Stimulated activated CD4-positive, alpha-beta T cell treated with anti-CD3 and anti-CD28 coated beads, Interleukin-1b, Interleukin-23, amount 100 ng/mL, for 1 hour (primary cell): ENCODE results near the gene KRTAP10-7.
"Not testable (repeated sequence)": the region's sequence is repeated elsewhere in the genome, so short reads cannot be mapped to it uniquely, and the experiment has no call there.

Source experiments
- DNase-seq, 2 donors: peaks; one replicate each; pipeline ENCODE4 v3.0.0-alpha.2; 2020; ENCODE audit warnings: low read depth in 2 of 2

The KRTAP10-7 gene

DNA sequence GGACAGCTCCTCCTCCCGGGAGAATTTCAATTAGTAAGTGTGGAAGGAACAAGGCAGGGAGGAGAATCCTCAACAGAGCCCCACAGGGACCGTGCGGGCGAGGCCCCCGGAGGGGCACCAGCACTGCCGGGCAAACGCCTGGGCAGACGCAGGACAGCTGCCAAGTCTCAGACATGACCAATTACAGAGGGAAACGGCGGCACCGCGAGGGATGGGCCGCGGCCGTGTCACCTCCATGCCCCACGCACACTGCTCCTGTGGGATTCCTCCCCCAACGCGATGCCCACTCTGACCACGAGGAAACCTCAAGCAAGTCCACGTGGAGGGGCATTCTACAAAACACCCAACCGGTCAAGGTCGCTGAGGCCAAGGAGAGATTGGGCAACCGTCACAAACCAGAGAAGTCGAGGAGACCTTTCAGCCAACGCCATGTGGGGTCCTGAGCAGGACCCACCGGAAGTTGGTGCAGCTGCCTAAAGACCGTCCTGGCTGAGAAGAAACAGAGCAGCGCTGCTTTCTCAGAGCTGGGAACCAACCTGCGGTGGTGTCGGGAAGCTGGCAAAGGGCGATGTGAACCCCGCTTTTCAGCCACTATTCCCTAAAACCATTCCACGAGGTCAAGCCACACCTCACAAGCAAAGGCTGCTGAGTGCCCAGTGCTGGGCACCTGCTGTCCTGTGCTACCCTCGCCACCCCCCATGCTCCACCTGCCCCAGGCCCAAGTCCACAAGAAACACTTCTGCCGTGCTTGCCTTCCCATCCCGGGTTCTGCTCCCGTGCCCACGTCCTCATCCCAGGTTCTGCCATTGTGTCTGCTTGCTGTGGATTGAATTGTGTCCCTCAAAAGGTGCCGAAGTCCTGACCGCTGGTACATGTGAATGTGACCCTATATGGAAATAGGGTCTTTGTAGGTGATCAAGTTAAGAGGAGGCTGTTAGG lies 28.3 kb upstream of the KRTAP10-7 start:
- DNase-seq = no peak

DNA sequence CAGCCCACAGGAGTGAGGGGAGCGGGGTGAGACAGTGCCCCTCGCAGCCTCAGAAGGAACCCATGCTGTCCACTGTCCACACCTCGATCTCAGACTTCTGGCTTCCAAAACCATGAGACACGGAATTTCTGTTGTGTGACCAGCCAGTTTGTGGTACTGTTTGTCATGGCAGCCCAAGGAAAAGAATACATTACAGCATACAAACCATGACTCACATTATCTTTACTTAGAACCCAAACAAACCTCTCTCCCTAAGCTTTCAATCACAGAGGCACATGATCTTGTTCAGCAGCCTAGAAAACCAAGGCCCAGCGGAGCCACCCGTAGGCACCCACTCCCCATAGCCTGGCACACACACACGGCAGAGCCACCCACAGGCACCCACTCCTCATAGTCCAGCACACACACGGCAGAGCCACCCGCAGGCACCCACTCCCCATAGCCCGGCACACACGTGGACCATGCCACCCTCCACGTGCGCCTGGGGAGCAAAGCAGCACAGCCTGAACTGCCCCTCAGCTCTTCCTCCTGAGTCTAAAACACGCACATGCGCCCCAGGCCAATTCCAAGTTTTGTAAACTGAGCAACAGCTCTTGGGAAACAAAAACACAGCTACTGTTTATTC lies 27.3 kb upstream of the KRTAP10-7 start:
- DNase-seq = no peak

DNA sequence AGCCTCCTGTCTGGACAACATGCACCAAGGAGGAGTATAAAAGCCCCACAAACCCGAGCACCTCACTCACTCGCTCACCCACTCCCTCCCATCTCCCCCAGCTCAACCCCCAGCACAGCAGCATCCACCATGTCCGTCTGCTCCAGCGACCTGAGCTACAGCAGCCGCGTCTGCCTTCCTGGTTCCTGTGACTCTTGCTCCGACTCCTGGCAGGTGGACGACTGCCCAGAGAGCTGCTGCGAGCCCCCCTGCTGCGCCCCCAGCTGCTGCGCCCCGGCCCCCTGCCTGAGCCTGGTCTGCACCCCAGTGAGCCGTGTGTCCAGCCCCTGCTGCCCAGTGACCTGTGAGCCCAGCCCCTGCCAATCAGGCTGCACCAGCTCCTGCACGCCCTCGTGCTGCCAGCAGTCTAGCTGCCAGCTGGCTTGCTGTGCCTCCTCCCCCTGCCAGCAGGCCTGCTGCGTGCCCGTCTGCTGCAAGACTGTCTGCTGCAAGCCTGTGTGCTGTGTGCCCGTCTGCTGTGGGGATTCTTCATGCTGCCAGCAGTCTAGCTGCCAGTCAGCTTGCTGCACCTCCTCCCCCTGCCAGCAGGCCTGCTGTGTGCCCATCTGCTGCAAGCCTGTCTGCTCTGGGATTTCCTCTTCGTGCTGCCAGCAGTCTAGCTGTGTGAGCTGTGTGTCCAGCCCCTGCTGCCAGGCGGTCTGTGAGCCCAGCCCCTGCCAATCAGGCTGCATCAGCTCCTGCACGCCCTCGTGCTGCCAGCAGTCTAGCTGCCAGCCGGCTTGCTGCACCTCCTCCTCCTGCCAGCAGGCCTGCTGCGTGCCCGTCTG lies 26.6 kb upstream of the KRTAP10-7 start, which contains the start of gene KRTAP10-4:
Gene KRTAP10-4, plus strand, starts transcription at position 100 of the 827 bp plus-strand sequence. Its CDS starts 30 bp downstream, at position 130.
- not testable (repeated sequence) for DNase-seq

DNA sequence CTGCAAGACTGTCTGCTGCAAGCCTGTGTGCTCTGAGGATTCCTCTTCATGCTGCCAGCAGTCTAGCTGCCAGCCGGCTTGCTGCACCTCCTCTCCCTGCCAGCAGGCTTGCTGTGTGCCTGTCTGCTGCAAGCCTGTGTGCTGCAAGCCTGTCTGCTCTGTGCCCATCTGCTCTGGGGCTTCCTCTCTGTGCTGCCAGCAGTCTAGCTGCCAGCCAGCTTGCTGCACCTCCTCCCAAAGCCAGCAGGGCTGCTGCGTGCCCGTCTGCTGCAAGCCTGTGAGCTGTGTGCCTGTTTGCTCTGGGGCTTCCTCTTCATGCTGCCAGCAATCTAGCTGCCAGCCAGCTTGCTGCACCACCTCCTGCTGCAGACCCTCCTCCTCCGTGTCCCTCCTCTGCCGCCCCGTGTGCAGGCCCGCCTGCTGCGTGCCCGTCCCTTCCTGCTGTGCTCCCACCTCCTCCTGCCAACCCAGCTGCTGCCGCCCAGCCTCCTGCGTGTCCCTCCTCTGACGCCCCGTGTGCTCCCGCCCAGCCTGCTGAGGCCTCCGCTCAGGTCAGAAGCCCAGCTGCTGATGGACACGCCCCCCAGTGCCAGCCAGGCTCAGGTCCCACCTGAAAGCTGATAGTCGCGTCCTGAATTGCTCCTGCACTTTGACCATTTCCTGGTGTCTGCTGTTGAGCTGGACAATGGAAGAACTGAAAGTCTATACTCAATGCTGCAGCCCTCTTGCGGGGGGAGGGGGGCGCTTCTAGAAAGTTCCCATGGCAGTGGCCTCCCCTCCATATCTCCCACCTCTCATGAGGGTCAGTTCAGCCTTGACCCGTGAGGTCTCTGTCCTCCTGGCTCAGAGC lies 25.7 kb upstream of the KRTAP10-7 start:
- no peak for DNase-seq

DNA sequence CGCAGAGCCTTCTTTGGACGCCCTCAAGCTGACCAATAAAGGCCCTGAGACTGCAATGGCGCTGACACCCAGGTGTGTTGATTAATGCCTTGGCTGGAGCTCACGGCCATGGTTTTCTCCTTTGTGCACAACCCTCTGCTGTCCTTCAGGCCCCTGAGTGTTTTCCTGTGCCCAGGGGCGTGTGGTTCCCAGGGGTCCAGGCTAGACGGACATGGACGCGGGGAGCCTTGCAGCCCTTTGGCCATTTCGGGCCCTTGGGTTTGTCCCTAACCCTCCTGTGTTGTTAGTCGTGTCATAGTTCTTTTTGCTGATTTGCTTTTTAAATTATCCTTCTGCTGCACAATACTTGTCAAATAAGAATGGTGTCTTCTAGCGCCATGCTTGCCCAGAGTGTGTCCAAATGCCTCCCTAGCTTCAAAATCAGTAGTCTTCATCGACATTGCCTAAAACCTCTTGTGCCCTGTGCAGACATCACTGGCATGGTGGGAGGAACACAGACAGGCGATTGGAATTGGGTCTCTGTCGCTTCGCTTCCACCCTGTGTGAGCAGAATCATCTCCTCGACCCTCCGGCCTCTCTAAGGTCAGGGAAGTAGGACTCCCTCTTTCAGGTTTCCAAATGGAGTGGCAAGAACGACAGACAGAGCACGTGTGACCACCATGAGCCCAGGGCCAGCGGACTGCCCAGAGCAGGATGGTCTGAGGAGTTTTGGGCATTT lies 24.9 kb upstream of the KRTAP10-7 start:
- DNase-seq = no peak

DNA sequence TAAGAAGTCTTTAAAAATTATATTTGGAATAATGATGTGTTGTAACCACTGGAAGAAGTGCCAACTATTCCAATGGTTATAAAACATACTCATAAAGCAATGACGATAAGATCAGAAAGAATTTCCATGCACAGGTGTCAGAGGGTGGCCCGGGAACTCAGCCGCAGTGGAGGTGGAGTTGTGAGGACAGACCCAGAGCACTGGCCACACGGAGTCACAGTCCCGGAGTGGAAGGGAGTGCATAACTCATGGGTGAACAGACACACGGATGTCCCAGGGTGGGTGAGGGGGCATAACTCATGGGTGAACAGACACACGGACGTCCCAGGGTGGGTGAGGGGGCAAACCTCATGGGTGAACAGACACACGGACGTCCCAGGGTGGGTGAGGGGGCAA lies 24.4 kb upstream of the KRTAP10-7 start:
- no peak for DNase-seq

DNA sequence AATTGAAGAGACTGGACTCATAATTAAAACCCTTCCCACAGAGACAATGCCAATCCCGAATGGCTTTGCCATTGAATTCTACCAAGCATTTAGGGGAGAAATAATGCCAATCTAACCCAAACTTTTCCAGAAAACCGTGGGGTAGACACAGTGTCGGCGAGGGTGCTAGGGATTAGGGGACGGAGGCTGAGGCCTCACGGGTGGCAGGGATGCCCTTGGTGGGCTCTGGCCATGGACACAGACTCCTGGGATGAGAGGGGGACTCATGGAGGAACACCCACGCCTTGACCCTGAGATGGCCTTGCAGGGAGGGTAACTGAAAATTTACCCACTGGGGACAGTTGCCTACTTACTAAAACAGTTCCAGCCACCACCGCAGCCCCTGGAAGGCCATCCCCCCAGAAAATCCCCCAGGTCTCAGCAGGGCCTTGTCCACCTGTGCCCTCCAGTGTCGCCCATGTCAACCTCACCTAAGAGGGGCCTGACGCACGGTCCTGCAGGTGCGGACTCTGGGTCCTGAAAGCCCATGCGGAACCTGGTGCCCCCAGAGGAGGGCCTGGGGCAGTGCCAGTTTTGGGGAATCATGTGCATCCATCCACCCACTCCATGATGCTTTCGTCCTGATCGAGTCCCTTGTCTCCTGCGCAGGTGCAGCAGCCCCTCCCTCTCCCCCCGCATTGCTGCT lies 21.9 kb upstream of the KRTAP10-7 start:
- DNase-seq = no peak

DNA sequence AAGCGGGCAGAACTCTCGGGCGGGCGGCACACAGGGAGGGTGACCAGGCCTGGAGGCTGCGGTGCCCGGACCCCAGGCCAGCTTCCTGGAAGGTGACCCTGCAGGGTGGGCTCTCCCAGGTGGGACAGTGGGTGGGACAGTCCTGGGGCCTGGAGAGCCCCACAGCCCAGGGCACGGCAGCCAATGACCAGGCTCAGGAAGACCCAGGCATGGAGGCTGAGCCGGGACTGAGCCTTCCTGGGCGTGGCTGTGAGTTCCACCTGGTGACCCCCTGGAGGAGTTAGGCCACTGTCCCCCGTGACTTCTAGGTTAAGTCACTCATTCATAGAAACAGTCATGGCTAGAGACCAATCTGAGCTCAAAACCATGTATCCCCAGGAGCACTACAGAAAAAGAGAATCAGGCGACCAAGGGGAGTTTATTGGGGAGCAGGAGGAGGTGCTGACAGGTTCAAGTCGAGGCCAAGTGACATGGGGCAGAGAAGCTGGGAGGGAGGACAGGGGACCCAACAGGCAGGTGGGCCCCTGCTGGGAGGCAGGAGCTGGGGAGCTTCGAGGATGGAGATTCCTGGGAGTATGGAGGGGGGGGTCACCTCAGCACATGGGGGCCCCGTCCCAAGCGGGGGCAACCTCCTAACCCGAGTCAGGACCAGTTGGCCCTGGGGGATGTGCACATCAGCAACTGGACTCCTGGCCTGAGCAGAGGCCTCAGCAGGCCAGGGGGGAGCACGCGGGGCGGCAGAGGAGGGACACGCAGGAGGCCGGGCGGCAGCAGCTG lies 21.2 kb upstream of the KRTAP10-7 start:
- no peak for DNase-seq

DNA sequence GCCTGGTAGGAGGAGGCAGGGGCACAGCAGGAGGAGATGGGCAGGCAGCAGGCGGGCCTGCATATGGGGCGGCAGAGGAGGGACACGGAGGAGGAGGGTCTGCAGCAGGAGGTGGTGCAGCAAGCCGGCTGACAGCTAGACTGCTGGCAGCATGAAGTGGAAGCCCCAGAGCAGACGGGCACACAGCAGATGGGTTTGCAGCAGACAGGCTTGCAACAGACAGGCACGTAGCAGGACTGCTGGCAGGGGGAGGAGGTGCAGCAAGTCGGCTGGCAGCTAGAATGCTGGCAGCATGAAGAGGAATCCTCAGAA lies 20.6 kb upstream of the KRTAP10-7 start:
- DNase-seq = no peak

DNA sequence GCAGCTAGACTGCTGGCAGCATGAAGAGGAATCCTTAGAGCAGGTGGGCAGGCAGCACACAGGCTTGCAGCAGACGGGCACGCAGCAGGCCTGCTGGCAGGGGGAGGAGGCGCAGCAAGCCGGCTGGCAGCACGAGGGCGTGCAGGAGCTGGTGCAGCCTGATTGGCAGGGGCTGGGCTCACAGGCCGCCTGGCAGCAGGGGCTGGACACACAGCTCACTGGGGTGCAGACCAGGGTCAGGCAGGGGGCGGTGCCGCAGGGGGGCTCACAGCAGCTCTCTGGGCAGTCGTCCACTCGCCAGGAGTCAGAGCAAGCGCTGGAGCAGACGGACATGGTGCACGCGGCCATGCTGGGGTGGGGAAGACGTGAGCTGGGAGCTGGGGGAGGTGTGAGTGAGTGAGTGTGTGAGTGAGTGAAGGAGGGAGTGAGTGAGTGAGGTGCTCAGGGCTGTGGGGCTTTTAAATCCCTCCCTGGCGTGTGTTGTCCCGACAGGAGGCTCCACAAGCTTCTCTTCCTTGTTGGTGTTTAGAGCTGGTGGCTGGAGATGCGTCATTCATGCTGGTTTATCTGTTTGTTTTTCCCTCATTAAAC lies 20.1 kb upstream of the KRTAP10-7 start, which contains the start of gene KRTAP10-5:
Gene KRTAP10-5, minus strand, starts transcription at position 374 of the 591 bp plus-strand sequence. Its CDS starts 26 bp downstream, at position 348.
- not testable (repeated sequence) for DNase-seq

DNA sequence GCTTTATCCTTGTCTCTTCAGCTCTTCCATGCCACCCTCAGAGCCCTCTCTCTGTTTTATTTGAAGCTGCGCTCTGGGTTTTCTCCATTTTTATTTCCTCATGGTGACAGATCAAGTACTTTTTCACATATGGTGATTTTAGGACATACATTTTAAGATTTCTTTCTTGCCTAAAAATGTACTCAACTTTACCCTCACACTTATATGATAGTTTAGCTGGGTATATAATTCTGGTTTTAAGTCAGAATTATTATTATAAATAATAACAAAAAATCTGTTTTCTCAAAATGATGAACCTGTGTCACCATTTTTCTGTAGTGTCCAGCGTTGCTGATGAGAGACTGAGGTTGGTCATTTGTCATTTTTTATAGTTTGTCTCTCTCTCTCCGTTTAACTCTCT lies 19.2 kb upstream of the KRTAP10-7 start:
- no peak for DNase-seq

DNA sequence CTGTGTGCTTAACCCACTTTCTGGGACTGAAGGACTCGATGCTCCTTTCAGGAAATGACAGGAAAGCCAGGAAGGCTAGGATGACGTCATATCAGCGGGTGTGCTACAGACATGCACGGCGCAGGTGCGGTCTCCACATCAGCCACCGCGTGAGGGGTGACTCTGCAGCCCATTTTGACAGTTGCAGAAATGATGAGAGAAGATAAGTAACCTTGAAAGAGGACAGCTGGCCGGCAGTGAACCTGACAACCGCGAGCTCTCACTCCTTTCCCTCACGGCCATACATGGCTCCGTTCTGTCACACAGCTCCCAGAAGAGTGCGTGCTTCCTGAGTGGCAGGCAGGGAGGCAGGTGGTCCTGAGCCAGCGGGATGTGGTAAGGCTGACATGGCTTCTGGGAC lies 18.3 kb upstream of the KRTAP10-7 start:
- no peak for DNase-seq

DNA sequence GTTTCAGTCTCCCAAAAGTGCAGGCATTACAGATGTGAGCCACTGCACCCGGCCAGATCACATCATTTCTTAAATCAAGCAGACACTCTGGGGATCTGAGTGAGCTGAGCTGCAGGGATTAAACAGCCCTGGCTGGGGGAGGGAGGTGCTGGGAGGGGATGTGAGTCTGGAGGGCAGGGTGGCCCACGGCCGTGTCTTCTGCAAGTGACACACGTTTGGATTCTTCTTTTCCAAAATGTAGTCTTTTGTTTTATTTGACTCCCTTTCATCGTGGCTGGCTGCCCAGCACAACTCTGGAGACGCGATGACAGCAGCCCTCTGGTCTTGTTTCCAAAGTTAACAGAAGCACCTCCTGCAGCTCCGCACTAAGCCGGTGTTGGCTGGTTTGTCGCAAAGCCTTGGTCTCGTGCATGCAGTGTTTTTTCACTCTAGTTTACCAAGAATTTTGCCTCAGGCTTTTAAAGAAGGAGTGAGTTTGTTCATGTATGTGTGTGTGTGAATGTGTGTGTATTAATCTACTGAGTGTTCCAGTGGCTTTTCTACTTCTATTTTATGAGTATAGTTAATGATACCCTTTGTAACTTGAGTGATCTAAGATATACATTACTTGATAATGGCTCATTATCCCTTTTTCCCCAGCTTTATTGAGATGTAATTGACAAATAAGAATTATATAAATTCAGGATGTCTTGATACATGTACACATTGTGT lies 17.2 kb upstream of the KRTAP10-7 start:
- no peak for DNase-seq

DNA sequence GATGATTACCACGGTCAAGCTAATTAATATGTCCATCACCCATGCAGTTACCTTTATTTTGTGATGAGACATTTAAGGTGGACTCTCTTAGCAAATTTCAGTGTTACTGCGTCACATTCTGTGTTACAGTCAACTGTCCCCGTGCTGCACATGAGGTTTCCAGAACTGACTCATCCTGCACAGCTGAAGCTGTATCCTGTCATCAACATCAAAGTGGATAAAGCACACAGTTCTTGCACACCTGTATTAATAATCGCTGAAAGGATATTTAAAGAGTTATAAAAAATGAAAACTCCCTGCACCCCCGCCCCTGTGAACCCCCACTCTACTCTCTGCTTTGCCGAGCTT lies 16.6 kb upstream of the KRTAP10-7 start:
- no peak for DNase-seq

DNA sequence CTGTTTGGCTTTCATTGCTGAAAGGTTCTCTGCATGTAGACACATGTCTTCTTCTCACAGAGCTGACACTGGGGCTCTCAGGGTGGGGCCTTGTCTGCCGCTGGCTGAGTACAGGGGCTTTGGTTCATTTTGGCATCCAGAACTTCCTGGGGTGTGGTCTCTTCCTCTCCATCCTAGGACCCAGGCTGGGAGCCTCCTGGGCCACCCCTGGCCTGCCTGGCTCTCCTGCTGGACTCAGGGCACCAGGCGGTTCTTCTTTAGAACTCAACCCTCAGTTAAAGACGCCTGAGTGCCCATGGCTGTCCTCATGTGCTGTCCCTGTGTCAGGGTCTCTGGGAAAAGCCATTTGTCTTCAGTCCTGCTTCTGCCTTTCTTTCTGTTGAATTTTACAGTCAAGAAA lies 14.5 kb upstream of the KRTAP10-7 start:
- no peak for DNase-seq

DNA sequence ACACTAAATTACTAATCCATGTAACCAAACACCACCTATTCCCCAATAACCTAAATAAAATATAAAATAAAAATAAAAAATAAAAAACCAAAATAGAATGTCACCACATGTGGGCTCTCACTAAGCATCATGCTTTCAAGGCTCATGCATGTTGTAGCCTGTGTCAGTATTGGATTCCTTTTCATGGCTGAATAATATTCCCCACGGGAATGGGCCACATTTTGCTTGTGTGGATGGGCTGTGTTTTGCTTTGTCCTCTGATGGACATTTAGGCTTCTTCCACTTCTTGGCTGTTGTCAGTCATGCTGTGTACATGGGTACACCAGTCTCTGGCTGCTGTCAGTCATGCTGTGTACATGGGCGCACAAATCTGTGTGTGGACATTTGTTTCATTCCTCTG lies 11.3 kb upstream of the KRTAP10-7 start:
- no peak for DNase-seq

DNA sequence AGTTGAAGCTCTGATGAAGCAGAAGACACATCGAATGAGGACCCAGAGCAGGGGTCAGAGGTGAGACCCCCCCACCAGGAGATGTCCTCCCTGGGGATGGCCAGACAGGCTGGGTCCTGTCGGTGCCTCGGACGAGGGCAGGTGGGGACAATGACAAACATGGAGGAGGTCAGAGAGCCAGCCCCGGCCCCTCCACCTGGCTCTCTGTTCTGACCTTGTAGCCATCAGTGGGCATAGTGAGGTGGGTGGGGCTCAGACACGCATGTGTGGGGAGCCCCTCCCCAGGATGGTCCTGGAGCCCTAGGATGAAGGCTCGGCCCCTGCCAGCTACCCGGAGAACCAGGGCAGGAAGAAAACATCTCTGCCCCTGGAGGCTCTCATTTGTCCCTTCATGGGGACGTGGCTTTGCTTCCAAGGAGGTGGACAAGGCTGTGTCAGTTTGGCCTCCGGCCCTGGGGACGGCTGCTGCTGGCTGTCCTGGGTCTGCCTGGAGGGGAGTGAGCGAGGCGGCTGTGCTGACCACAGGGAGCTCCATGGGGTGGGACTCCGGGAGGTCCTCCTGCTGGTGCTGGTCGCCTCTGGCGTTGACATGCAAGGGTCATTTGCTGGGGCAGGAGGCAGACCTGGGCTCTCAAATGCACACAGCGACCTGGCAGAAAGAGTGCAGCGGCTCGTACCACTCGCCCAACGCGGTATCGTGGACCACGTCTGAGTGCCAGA lies 10.7 kb upstream of the KRTAP10-7 start:
- DNase-seq = no peak

DNA sequence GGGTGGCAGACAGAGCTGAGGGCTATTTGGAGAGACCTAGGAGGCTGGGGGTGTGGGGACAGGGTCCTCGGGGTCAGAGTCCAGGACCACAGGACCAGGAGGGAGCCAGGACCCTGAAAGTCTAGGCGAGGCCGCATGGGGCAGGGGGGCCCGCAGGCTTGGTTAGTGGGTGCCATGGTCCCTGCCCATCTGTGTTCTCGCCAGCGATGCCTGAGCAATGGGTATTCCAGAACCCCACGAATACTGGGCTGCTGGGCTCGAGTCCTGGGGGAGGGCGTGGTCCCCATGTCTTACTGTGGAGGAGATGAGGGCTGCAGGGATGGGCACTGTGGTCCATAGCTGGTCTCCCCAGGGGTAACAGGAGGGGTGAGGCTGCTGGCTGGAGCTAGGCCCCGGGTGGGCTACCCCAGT lies 10.1 kb upstream of the KRTAP10-7 start:
- no peak for DNase-seq
